Omental fat pad (tissue), 4 donors: ENCODE results near the gene HSPB9. TPM values are rescaled to one million over a fixed set of nuclear protein-coding genes. Genes with fewer than 3 reads are reported as not detected.
A peak's percentile ranks its signal among the peaks of the same experiment; 100 is the strongest.
"Not testable (repeated sequence)": the region's sequence is repeated elsewhere in the genome, so short reads cannot be mapped to it uniquely, and the experiment has no call there.

ENCODE experiments used
- ATAC-seq: fragments of 150-250 bp; one replicate; pipeline ENCODE4 v1.9.1; 2016; ENCODE audit warnings: mild to moderate bottlenecking, moderate library complexity; ENCODE audit not compliant: low FRiP score
- DNase-seq: peaks from one replicate; pipeline ENCODE4 v3.0.0-alpha.2; 2019; ENCODE audit warnings: low spot score
- CTCF ChIP-seq, 3 donors: fragments of 450-650 bp; IDR thresholded peaks; one replicate each; pipeline ENCODE4 v1.5.1; 2016 to 2017; ENCODE audit warnings: antibody characterized with exemption in 3 of 3, mild to moderate bottlenecking in 3 of 3, moderate library complexity in 2 of 3
- total RNA-seq, 4 donors: library from RNA; depleted of rRNA; stranded (reverse); fragments of >200 nt; gene quantifications; one replicate each; pipeline ENCODE4 v1.1.0, GENCODE V29; 2016

Gene HSPB9
- total RNA-seq, 4 donors from 2014 or later: 0.25 TPM; not detected in 3

DNA sequence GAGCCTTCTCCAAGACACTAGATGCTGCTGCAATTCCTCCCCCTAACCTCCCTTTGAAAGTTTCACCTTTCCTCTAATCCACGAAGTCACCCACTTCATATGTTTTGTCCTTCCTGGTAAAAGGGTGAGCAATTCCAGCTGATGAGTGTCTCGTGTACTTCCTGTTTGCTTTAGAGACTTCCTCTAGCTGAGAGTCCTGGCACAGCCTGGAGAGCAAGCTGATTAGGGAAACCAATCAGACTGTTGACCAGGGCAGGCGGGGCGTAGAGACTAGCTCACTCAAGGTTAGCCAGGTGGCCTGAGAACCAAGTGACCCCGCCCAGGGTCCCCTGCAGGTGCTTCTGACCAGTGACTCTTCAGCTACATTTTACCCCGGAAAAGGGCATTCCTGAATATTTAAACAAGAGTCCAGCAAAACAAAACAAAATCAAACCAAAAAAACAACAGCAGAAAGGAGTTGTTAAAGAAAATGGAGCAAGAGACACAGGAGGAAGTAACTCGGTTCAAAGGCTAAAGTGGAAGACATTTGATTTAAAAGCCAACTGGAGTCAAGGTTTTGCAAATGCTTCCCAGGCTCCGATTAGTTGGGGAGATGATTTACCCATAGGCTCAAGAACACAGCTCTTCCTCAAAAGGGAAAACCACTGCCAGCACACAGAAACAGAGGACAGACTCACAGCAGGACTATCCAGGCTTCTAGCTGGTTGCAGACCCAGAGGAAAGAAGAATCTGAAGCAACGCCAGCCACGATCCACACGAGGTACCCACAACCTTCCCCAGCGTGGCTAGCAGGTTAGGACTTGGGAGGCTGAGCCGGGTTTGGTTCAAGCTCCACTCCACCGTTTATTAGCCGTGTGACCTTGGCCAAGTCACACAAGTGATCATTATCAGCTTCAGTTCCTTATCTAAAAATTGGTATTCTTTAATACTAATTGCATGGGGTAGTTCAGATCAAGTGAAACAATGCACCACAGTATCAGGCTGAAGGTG, 13.4 kb downstream of the HSPB9 start:
- peak; percentile 34 for ATAC-seq
- no peak for TF ChIP-seq CTCF (IDR thresholded peaks at IDR 0.05)
- no peak for DNase-seq

DNA sequence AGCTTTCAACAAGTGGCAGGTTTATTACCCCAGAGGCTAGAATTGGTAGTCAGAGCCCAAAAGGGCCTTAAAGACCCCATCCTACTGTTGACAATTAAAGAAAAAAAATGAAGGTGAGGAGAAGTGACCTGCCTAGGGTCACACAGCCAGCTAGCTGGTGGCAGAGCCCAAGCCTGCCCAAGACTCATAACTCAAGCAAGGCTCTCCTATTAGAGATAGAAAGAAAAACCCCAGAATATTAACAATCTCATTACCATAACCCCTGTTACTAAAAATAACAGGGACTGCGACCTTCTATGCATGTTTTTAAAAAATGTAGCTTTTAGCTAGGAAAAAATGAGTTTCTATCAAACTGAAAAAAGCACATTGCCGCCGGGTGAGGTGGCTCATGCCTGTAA, 14.0 kb downstream of the HSPB9 start:
- DNase-seq: no peak
- no peak for ATAC-seq
- TF ChIP-seq CTCF (IDR thresholded peaks at IDR 0.05): no peak

DNA sequence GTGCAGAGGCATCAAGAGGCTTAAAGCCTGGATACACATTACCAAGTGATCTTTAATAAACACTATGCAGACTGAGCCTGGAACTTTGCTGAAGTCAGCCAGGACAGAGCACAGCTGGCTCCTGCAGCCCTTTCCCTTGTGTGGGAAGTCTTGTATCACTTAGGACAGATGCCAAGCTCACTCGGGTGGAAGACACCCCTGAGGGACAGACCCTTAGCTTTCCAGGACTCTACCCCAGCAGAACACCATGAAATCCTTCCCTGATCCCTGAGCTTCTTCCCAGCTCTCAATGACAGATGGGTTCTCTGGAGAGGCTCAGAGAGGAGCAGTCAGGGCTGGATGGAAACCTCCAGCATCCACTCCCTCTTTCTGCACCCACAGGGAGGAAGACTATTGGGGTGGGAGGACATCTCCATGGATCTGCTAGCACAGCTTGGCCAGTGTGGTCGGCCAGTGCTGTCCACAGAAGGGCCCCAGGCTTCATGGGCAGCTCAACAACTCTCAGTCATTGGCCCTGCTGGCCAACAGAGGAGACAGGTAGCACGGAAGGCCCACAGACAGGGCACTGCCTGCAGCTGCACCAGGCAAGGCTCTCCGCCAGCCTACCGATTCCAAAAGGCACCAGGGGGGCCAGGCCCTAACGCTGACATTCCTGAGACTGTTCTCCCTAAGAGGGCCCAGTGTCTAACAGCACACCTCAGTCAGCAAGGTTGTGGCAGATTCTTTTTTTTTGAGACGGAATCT, 16.3 kb downstream of the HSPB9 start:
- DNase-seq: no peak
- TF ChIP-seq CTCF (IDR thresholded peaks at IDR 0.05): no peak
- ATAC-seq: no peak

GRCh38 chr17:42140690-42141089, 18.1 kb downstream of the HSPB9 start:
- not testable (repeated sequence) for ATAC-seq, DNase-seq

DNA sequence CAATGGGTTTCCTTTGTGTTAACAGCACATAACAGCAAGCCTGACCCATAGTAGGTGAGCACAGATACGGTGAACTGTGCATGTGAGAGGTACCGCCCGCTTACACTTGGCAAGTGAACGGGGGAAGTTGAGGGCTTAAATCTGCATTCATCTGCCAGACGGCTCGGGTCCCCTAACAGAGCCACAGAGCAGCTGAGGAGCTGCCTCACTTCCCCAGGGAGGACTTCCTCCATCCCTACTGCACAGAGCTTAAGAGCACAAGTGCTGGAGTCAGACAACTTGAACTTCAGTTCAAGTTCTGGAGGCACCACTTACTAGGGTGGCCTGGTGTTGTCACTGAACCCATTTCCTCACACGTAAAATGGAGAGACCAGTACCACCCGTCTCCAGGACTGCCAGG, 18.8 kb downstream of the HSPB9 start:
- no peak for TF ChIP-seq CTCF (IDR thresholded peaks at IDR 0.05)
- ATAC-seq (no peak), DNase-seq (no peak)

- no peak for TF ChIP-seq CTCF (IDR thresholded peaks at IDR 0.05)
- ATAC-seq (no peak), DNase-seq (no peak)
Observed at GRCh38 chr17:42142371-42142896, 19.8 kb downstream of the HSPB9 start.

DNA sequence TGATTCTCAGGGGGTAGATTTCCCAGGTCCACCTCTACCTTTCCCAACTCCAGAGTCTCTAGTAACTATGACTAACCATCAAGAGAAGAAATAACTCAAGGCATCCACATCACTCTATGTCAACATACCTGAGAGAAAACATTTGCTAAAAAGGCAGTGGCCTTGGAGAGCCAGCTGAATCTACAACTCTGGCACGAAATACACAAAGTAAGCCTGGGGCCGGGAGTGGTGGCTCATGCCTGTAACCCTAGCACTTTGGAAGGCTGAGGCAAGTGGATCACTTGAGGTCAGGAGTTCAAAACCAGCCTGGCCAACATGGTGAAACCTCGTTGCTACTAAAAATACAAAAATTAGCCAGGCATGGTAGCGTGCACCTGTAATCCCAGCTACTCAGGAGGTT, 20.5 kb downstream of the HSPB9 start:
- not testable (repeated sequence) for ATAC-seq, DNase-seq
